ENCODE results near the gene TMEM52B.

- TF ChIP-seq SUZ12 (IDR thresholded peaks at IDR 0.05) (no peak), BHLHE40 (IDR thresholded peaks at IDR 0.05; ENCODE audit: borderline replicate concordance) (no peak), PKNOX1 (IDR thresholded peaks at IDR 0.05) (no peak)
Observed at GRCh38 chr12:10221846-10222245, 43.0 kb downstream of the TMEM52B start.

Measured in HEK293T (cell line).